ENCODE data around the gene ADSL. TPM values are rescaled to one million over a fixed set of nuclear protein-coding genes. Genes with fewer than 3 reads are reported as not detected.

The ADSL gene
- total RNA-seq, 1 experiment from 2014 or later: 120 TPM

GRCh38 chr22:40423882-40424640, 77.8 kb downstream of the ADSL start:
- no peaks in the 10 kb centered on the region for H3K4me1 ChIP-seq
- H3K9me3 ChIP-seq: no peaks in the 10 kb centered on the region
- CTCF ChIA-PET: no interaction called here
- no peaks in the 10 kb centered on the region for H3K27me3 ChIP-seq (replicated peaks; ENCODE audit: control insufficient read depth, insufficient read depth, low read length)
- no peak for TF ChIP-seq CTCF (IDR thresholded peaks at IDR 0.05; ENCODE audit: insufficient read depth in 1 of 2, low read depth in 1 of 2, low read length in 1 of 2, severe bottlenecking in 1 of 2, unreplicated experiment in 1 of 2)
- Mint-ChIP-seq H3K9me3 (ENCODE audit: unreplicated experiment) (no peaks in the 10 kb centered on the region), H3K36me3 (ENCODE audit: insufficient read depth, unreplicated experiment) (peaks cover 26% of the 10 kb centered on the region), H3K4me3 (ENCODE audit: unreplicated experiment) (no peak overlapping the region), H3K27me3 (ENCODE audit: insufficient read depth, unreplicated experiment) (no peaks in the 10 kb centered on the region), H3K27ac (ENCODE audit: unreplicated experiment) (peak overlapping the region; percentile 39), H3K4me1 (ENCODE audit: low read depth, unreplicated experiment) (no peaks in the 10 kb centered on the region)
- BruUV-seq (replicated peaks): no TSS peak
- intact Hi-C loops (cut with micrococcal nuclease; ENCODE audit: unreplicated experiment): no loop called here
- no peak for DNase-seq
- H3K36me3 ChIP-seq (ENCODE audit: control insufficient read depth, insufficient read depth, low read length): 0 out of 2 replicates have a peak, but pooled peaks cover 1% of the 10 kb centered on the region
- no peak overlapping the region for H3K4me3 ChIP-seq (ENCODE audit: low read depth, low read length)
- POLR2A ChIA-PET: interaction anchor here (0.8 kb wide), 1 partner anchor 213 kb away, joined by 3 read pairs; the partner anchor contains the start of gene MRTFA

GRCh38 chr22:40425082-40425481, 78.8 kb downstream of the ADSL start:
- no TSS peak for BruUV-seq (replicated peaks)
- H3K36me3 Mint-ChIP-seq (ENCODE audit: insufficient read depth, unreplicated experiment): peaks cover 34% of the 10 kb centered on the region
- Histone ChIP-seq H3K4me1 (no peaks in the 10 kb centered on the region), H3K9me3 (no peaks in the 10 kb centered on the region), H3K4me3 (ENCODE audit: low read depth, low read length) (no peak overlapping the region), H3K36me3 (ENCODE audit: control insufficient read depth, insufficient read depth, low read length) (peaks cover 5% of the 10 kb centered on the region), H3K27me3 (replicated peaks; ENCODE audit: control insufficient read depth, insufficient read depth, low read length) (no peaks in the 10 kb centered on the region)
- no peaks in the 10 kb centered on the region for H3K27me3 Mint-ChIP-seq (ENCODE audit: insufficient read depth, unreplicated experiment)
- POLR2A ChIA-PET: no interaction called here
- CTCF ChIA-PET: no interaction called here
- H3K4me3 Mint-ChIP-seq (ENCODE audit: unreplicated experiment): no peak overlapping the region
- H3K4me1 Mint-ChIP-seq (ENCODE audit: low read depth, unreplicated experiment): no peaks in the 10 kb centered on the region
- no peaks in the 10 kb centered on the region for H3K9me3 Mint-ChIP-seq (ENCODE audit: unreplicated experiment)
- TF ChIP-seq CTCF (IDR thresholded peaks at IDR 0.05; ENCODE audit: insufficient read depth in 1 of 2, low read depth in 1 of 2, low read length in 1 of 2, severe bottlenecking in 1 of 2, unreplicated experiment in 1 of 2): no peak
- intact Hi-C loops (cut with micrococcal nuclease; ENCODE audit: unreplicated experiment): no loop called here
- H3K27ac Mint-ChIP-seq (ENCODE audit: unreplicated experiment): no peak overlapping the region
- no peak for DNase-seq

- intact Hi-C loops (cut with micrococcal nuclease; ENCODE audit: unreplicated experiment): no loop called here
- DNase-seq: no peak
- H3K4me3 ChIP-seq (ENCODE audit: low read depth, low read length): no peak overlapping the region
- Mint-ChIP-seq H3K4me3 (ENCODE audit: unreplicated experiment) (no peak overlapping the region), H3K27me3 (ENCODE audit: insufficient read depth, unreplicated experiment) (no peaks in the 10 kb centered on the region), H3K36me3 (ENCODE audit: insufficient read depth, unreplicated experiment) (peaks cover 42% of the 10 kb centered on the region), H3K27ac (ENCODE audit: unreplicated experiment) (no peak overlapping the region), H3K9me3 (ENCODE audit: unreplicated experiment) (no peaks in the 10 kb centered on the region), H3K4me1 (ENCODE audit: low read depth, unreplicated experiment) (no peaks in the 10 kb centered on the region)
- no peaks in the 10 kb centered on the region for H3K9me3 ChIP-seq
- no peaks in the 10 kb centered on the region for H3K4me1 ChIP-seq
- CTCF ChIA-PET: interaction anchor here (1.3 kb wide), 1 partner anchor 11 kb away, joined by 3 read pairs; no protein-coding TSS in a partner anchor
- no peak for TF ChIP-seq CTCF (IDR thresholded peaks at IDR 0.05; ENCODE audit: insufficient read depth in 1 of 2, low read depth in 1 of 2, low read length in 1 of 2, severe bottlenecking in 1 of 2, unreplicated experiment in 1 of 2)
- H3K27me3 ChIP-seq (replicated peaks; ENCODE audit: control insufficient read depth, insufficient read depth, low read length): no peaks in the 10 kb centered on the region
- H3K36me3 ChIP-seq (ENCODE audit: control insufficient read depth, insufficient read depth, low read length): peaks cover 4% of the 10 kb centered on the region
- POLR2A ChIA-PET: no interaction called here
- no TSS peak for BruUV-seq (replicated peaks)
Measured at GRCh38 chr22:40426594-40427333, 80.5 kb downstream of the ADSL start.
